GM13977 (cell line): ENCODE data around the gene KRTAP2-3.

ENCODE experiments used
- DNase-seq: peaks from one replicate; pipeline ENCODE4 v3.0.0; 2012; ENCODE audit warnings: low spot score
- in situ Hi-C: fragments of 300-500 bp; cut with MboI; formaldehyde crosslinking; loops from one replicate; pipeline ENCODE4 v1.12.0; 2022; ENCODE audit warnings: low sequenced_read_pairs, low pct_unique_long_range_greater_than_20kb, mixed read lengths, inconsistent platforms; ENCODE audit not compliant: unreplicated experiment
- TF ChIP-seq, protein P1 (sequence below): IDR thresholded peaks from 2 replicates; pipeline ENCODE4 v1.5.1; 2012; ENCODE audit warnings: mild to moderate bottlenecking, control low read depth; ENCODE audit not compliant: insufficient read depth; ENCODE audit errors: extremely low read depth, missing control alignments

Gene KRTAP2-3

DNA sequence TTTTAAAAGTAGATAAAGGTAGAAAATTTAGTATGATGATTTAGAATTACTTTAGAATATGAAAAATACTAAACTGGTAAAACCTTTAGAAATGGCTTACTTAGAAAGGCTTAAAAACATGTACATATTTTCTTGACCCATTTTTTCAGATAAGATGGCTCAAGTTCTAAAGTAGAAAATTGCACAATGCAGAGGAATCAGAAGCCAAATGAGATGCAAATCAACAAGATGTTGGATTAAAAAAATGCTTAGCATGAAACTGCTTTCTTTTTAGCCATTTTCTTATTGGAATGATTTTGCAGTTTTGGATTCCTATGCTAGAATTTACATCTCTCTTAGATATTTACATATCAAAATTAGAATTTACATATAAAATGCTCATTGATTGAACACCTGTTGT is 49.5 kb downstream of the KRTAP2-3 start:
- in situ Hi-C loops, result no loop called here
- TF ChIP-seq, protein P1, sequence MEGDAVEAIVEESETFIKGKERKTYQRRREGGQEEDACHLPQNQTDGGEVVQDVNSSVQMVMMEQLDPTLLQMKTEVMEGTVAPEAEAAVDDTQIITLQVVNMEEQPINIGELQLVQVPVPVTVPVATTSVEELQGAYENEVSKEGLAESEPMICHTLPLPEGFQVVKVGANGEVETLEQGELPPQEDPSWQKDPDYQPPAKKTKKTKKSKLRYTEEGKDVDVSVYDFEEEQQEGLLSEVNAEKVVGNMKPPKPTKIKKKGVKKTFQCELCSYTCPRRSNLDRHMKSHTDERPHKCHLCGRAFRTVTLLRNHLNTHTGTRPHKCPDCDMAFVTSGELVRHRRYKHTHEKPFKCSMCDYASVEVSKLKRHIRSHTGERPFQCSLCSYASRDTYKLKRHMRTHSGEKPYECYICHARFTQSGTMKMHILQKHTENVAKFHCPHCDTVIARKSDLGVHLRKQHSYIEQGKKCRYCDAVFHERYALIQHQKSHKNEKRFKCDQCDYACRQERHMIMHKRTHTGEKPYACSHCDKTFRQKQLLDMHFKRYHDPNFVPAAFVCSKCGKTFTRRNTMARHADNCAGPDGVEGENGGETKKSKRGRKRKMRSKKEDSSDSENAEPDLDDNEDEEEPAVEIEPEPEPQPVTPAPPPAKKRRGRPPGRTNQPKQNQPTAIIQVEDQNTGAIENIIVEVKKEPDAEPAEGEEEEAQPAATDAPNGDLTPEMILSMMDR, result no peak
- DNase-seq, result no peak

- in situ Hi-C loops, result no loop called here
- DNase-seq, result no peak
- TF ChIP-seq, protein P1, result no peak
Measured at GRCh38 chr17:41009936-41010335, 50.0 kb downstream of the KRTAP2-3 start.

GRCh38 chr17:41009301-41009760 is 50.6 kb downstream of the KRTAP2-3 start:
- no peak for DNase-seq
- in situ Hi-C loops, result no loop called here
- TF ChIP-seq, protein P1, result no peak
